ENCODE data around the gene FRAT2. TPM values are rescaled to one million over a fixed set of nuclear protein-coding genes. Genes with fewer than 3 reads are reported as not detected.

FRAT2 gene
- polyA plus RNA-seq, 3 donors = 29.4 to 62.4 (median 37.9) TPM

DNA sequence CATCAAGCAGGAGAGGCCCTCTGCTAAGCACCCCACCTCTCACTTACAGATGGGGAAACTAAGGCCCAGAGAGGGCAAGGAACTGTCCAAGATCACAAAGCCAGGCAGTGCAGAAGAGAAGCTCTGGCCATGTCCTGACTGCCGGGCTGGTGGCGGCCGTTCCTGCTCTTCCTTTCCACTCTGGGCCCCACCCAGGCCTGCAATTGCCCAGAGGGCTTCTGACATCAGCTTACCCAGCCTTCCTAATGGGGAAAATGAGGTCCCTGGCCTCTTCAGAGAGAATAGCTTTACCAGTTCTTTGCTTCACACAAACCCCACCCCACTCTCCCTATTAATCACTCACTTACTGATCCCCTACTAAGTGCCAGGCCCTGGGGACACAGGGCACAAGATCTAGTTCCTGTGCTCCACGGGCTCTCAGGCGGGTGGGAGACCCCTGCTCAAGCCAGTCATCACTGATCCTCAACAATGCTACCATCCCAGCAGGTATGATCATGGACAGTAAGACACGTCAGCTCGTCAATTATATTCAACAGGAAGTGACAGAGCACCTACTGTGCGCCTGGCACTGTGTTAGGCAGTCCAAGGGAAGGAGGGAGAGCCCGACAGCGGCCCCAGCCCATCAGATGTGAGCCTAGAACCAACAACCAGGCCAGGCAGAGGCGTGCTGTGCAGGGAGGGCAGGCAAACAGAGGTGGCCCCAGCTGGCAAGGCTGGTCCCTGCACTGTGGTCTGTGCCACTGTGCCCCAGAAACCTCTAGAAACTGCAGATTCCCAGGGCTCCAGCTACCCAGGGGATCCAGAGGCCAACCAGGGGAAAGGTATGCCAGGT lies 26.4 kb upstream of the FRAT2 start:
- Mint-ChIP-seq H3K4me3 (peak overlapping the region; percentile 54 to 55), H3K9me3 (peaks cover 0 to 3% (median 0%) of the 10 kb centered on the region in 7 donors), H3K27me3 (ENCODE audit: low read depth in 3 of 3) (peaks cover 0 to 6% (median 1%) of the 10 kb centered on the region in 3 donors), H3K36me3 (peaks cover 80 to 96% of the 10 kb centered on the region in 2 donors), H3K4me1 (peaks cover 99% of the 10 kb centered on the region), H3K27ac (peak overlapping the region; percentile 31 to 89 (median 76))
- DNase-seq = no peak
- no peaks in the 10 kb centered on the region for H4K20me1 ChIP-seq (ENCODE audit: insufficient read depth, low read length)
- H3K79me2 ChIP-seq (ENCODE audit: insufficient read depth, low read length) = peaks cover 36% of the 10 kb centered on the region
- H3K9ac ChIP-seq (ENCODE audit: insufficient read depth, low read length, poor library complexity, severe bottlenecking) = no peak overlapping the region
- H2AFZ ChIP-seq (ENCODE audit: insufficient read depth, low read depth, low read length, poor library complexity, severe bottlenecking) = no peak overlapping the region
- H3K27me3 ChIP-seq (ENCODE audit: control insufficient read depth in 2 of 2, insufficient read depth in 2 of 2, low read length in 2 of 2) = no peaks in the 10 kb centered on the region
- TF ChIP-seq, protein P1, sequence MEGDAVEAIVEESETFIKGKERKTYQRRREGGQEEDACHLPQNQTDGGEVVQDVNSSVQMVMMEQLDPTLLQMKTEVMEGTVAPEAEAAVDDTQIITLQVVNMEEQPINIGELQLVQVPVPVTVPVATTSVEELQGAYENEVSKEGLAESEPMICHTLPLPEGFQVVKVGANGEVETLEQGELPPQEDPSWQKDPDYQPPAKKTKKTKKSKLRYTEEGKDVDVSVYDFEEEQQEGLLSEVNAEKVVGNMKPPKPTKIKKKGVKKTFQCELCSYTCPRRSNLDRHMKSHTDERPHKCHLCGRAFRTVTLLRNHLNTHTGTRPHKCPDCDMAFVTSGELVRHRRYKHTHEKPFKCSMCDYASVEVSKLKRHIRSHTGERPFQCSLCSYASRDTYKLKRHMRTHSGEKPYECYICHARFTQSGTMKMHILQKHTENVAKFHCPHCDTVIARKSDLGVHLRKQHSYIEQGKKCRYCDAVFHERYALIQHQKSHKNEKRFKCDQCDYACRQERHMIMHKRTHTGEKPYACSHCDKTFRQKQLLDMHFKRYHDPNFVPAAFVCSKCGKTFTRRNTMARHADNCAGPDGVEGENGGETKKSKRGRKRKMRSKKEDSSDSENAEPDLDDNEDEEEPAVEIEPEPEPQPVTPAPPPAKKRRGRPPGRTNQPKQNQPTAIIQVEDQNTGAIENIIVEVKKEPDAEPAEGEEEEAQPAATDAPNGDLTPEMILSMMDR (IDR thresholded peaks at IDR 0.05) = no peak
- no peaks in the 10 kb centered on the region for H3K9me3 ChIP-seq (replicated peaks in 1 of 2; ENCODE audit: control insufficient read depth in 1 of 2, insufficient read depth in 1 of 2, low read length in 2 of 2)
- H3K36me3 ChIP-seq (replicated peaks in 1 of 2; ENCODE audit: control insufficient read depth in 1 of 2, insufficient read depth in 2 of 2, low read length in 2 of 2) = peaks cover 40 to 81% of the 10 kb centered on the region in 2 donors
- H3K4me3 ChIP-seq (replicated peaks in 1 of 3; ENCODE audit: low read depth in 2 of 3, low read length in 3 of 3) = peak overlapping the region in 1 of 3 experiments; percentile 38
- H3K4me1 ChIP-seq (ENCODE audit: control insufficient read depth in 1 of 2, insufficient read depth in 2 of 2, low read length in 2 of 2) = peaks cover 97 to 100% of the 10 kb centered on the region in 2 donors
- WGBS (ENCODE audit: insufficient coverage) = 64% methylated on average over 9 of the region's 11 CpGs
- intact Hi-C loops (cut with micrococcal nuclease) = no loop called here
- H3K4me2 ChIP-seq (replicated peaks; ENCODE audit: extremely low read depth, low read length, poor library complexity, severe bottlenecking) = peak overlapping the region; percentile 28
- H3K27ac ChIP-seq (ENCODE audit: low read depth in 1 of 2, low read length in 2 of 2) = peak overlapping the region; percentile 22 to 75

DNA sequence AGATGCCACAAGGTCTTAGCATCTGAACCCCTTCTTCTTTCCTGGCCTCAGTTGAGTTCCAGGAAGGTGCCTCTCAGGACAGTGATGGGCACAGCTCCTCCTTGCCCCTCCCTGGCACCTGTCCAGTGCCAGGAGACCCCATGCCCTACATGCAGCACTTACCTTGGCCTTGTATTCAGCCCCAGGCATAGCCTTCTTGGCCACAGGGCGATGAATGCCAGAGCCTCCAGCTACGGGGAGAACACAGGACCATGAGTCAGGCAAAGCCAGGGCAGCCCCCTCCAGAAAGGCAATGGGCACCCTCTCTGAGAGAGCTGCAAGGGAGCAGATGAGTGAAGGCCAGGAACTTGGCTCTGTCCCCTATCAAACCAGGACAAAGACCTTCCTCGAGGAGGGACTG lies 24.3 kb upstream of the FRAT2 start:
- H3K4me2 ChIP-seq (replicated peaks; ENCODE audit: extremely low read depth, low read length, poor library complexity, severe bottlenecking) = no peak overlapping the region
- no peak overlapping the region for H2AFZ ChIP-seq (ENCODE audit: insufficient read depth, low read depth, low read length, poor library complexity, severe bottlenecking)
- Mint-ChIP-seq H3K4me1 (peaks cover 99% of the 10 kb centered on the region), H3K4me3 (peak overlapping the region; percentile 9 to 70), H3K27ac (peak overlapping the region; percentile 2 to 98 (median 95)), H3K36me3 (peaks cover 71 to 86% of the 10 kb centered on the region in 2 donors), H3K9me3 (no peaks in the 10 kb centered on the region), H3K27me3 (ENCODE audit: low read depth in 3 of 3) (peaks cover 0 to 3% (median 1%) of the 10 kb centered on the region in 3 donors)
- H3K9me3 ChIP-seq (replicated peaks in 1 of 2; ENCODE audit: control insufficient read depth in 1 of 2, insufficient read depth in 1 of 2, low read length in 2 of 2) = no peaks in the 10 kb centered on the region
- H3K9ac ChIP-seq (ENCODE audit: insufficient read depth, low read length, poor library complexity, severe bottlenecking) = no peak overlapping the region
- H3K36me3 ChIP-seq (replicated peaks in 1 of 2; ENCODE audit: control insufficient read depth in 1 of 2, insufficient read depth in 2 of 2, low read length in 2 of 2) = peaks cover 37 to 72% of the 10 kb centered on the region in 2 donors
- no peaks in the 10 kb centered on the region for H4K20me1 ChIP-seq (ENCODE audit: insufficient read depth, low read length)
- peaks cover 33% of the 10 kb centered on the region for H3K79me2 ChIP-seq (ENCODE audit: insufficient read depth, low read length)
- intact Hi-C loops (cut with micrococcal nuclease) = no loop called here
- TF ChIP-seq, protein P1 (IDR thresholded peaks at IDR 0.05) = no peak
- H3K27me3 ChIP-seq (ENCODE audit: control insufficient read depth in 2 of 2, insufficient read depth in 2 of 2, low read length in 2 of 2) = no peaks in the 10 kb centered on the region
- WGBS (ENCODE audit: insufficient coverage) = 100% methylated on average over 1 of the region's 3 CpGs
- peak overlapping the region in 1 of 2 donors; percentile 65 for H3K27ac ChIP-seq (ENCODE audit: low read depth in 1 of 2, low read length in 2 of 2)
- H3K4me3 ChIP-seq (replicated peaks in 1 of 3; ENCODE audit: low read depth in 2 of 3, low read length in 3 of 3) = peak overlapping the region in 1 of 3 experiments; percentile 16
- peaks cover 99% of the 10 kb centered on the region in 2 donors for H3K4me1 ChIP-seq (ENCODE audit: control insufficient read depth in 1 of 2, insufficient read depth in 2 of 2, low read length in 2 of 2)
- no peak for DNase-seq
